A549 (cell line): Measurements from ENCODE around the gene PUM2. TPM values are rescaled to one million over a fixed set of nuclear protein-coding genes. Genes with fewer than 3 reads are reported as not detected.

Experiments used
- ATAC-seq, 2 experiments: fragments of 200-7000 bp in 1 of 2; fragments of >200 bp in 1 of 2; cut with Nextera tagmentation in 1 of 2; cut with Tn5 transposase in 1 of 2; 3 replicates each; pipeline versions ENCODE4 v1.8.0 to v1.9.1; 2018 to 2020; ENCODE audit warnings: mild to moderate bottlenecking in 1 of 2, moderate library complexity in 1 of 2
- CTCF ChIA-PET: fragments of 300-600 bp; sonication (Branson Sonifier 250); formaldehyde crosslinking; extraction: SDS; loops from one replicate; lab custom pipeline; 2021; ENCODE audit warnings: antibody characterized with exemption, inconsistent platforms; lab: Yijun Ruan, JAX
- POLR2A ChIA-PET: fragments of 350-600 bp; formaldehyde crosslinking; extraction: SDS; loops from one replicate; lab custom pipeline; 2021; ENCODE audit warnings: antibody characterized with exemption, inconsistent platforms; lab: Yijun Ruan, JAX
- DNase-seq, 2 experiments: peaks; one replicate each; pipeline versions ENCODE4 v3.0.0 to v3.0.0-alpha.2; 2011 to 2016; ENCODE audit warnings: low read depth in 1 of 2, low spot score in 1 of 2
- FAIRE-seq: peaks from 2 replicates; lab custom pipeline; 2011; peaks lifted over from hg19 to GRCh38; lab: Jason Lieb, UNC
- H3K27ac ChIP-seq, 2 experiments: fragments of >200 bp; sonication (Bioruptor Twin); formaldehyde crosslinking; 3 replicates each; pipeline ENCODE4 v1.5.1; 2016 to 2017
- H3K4me1 ChIP-seq: fragments of >200 bp; sonication (Bioruptor Twin); formaldehyde crosslinking; 3 replicates; pipeline ENCODE4 v1.6.1; 2016
- H3K4me2 ChIP-seq: fragments of >200 bp; sonication (Bioruptor Twin); formaldehyde crosslinking; 3 replicates; pipeline ENCODE4 v1.6.1; 2016
- H3K4me3 ChIP-seq: fragments of >200 bp; sonication (Bioruptor Twin); formaldehyde crosslinking; 3 replicates; pipeline ENCODE4 v1.5.1; 2016
- H3K9me3 ChIP-seq: fragments of >200 bp; sonication (Bioruptor Twin); formaldehyde crosslinking; 3 replicates; pipeline ENCODE4 v1.6.1; 2016
- BCL3 ChIP-seq: fragments of >200 bp; sonication (Bioruptor Twin); formaldehyde crosslinking; IDR thresholded peaks from 3 replicates; pipeline ENCODE4 v1.6.1; 2016
- BHLHE40 ChIP-seq: IDR thresholded peaks from 2 replicates; pipeline ENCODE4 v1.6.1; 2012; ENCODE audit warnings: low read depth, low read length, inconsistent platforms
- CBX8 ChIP-seq: fragments of 200-600 bp; sonication (generic); IDR thresholded peaks from 2 replicates; pipeline ENCODE4 v1.6.1; 2016
- CHD2 ChIP-seq: fragments of 150-350 bp; IDR thresholded peaks from 2 replicates; pipeline ENCODE4 v1.6.1; 2014; ENCODE audit warnings: low read length; ENCODE audit not compliant: partially characterized antibody
- E2F6 ChIP-seq: IDR thresholded peaks from 2 replicates; pipeline ENCODE4 v1.6.1; 2012; ENCODE audit warnings: low read depth, borderline replicate concordance
- EHF ChIP-seq: fragments of 250-450 bp; sonication (Bioruptor Pico); IDR thresholded peaks from 2 replicates; pipeline ENCODE4 v1.5.0; 2020; ENCODE audit warnings: mild to moderate bottlenecking
- ELK1 ChIP-seq: fragments of 150-350 bp; IDR thresholded peaks from 2 replicates; pipeline ENCODE4 v1.6.1; 2014; ENCODE audit warnings: low read depth, mild to moderate bottlenecking, low read length
- EP300 ChIP-seq, 2 experiments: fragments of >200 bp; sonication (Bioruptor Twin); formaldehyde crosslinking; IDR thresholded peaks; 2 replicates in 1 of 2; 3 replicates in 1 of 2; pipeline ENCODE4 v1.6.1; 2016 to 2017
- FOSB ChIP-seq: fragments of 250-450 bp; sonication (Bioruptor Pico); IDR thresholded peaks from 2 replicates; pipeline ENCODE4 v1.5.0; 2020; ENCODE audit warnings: mild to moderate bottlenecking, moderate library complexity
- GATA3 ChIP-seq: IDR thresholded peaks from 2 replicates; pipeline ENCODE4 v1.6.1; 2012; ENCODE audit warnings: borderline replicate concordance
- HMGXB4 ChIP-seq: fragments of 250-450 bp; sonication (Bioruptor Pico); IDR thresholded peaks from 2 replicates; pipeline ENCODE4 v1.5.0; 2021; ENCODE audit warnings: mild to moderate bottlenecking, moderate library complexity, borderline replicate concordance
- HOXB13 ChIP-seq: fragments of 250-450 bp; sonication (Bioruptor Pico); IDR thresholded peaks from 2 replicates; pipeline ENCODE4 v1.5.0; 2020; ENCODE audit warnings: low read depth, mild to moderate bottlenecking, moderate library complexity
- MAX ChIP-seq: IDR thresholded peaks from 2 replicates; pipeline ENCODE4 v1.6.1; 2012
- MYC ChIP-seq: IDR thresholded peaks from 2 replicates; pipeline ENCODE4 v1.6.1; 2012; ENCODE audit warnings: mild to moderate bottlenecking, inconsistent platforms, low read length, improper control_type of control experiment, borderline replicate concordance
- PHF8 ChIP-seq: fragments of 200-600 bp; sonication (generic); IDR thresholded peaks from 2 replicates; pipeline ENCODE4 v1.6.1; 2016; ENCODE audit warnings: low read depth, mild to moderate bottlenecking, antibody characterized with exemption, moderate library complexity, borderline replicate concordance
- RAD21 ChIP-seq, 2 experiments: fragments of >200 bp in 1 of 2; sonication (Bioruptor Twin) in 1 of 2; formaldehyde crosslinking in 1 of 2; IDR thresholded peaks in 1 of 2; conservative IDR thresholded peaks in 1 of 2; 2 replicates in 1 of 2; 3 replicates in 1 of 2; pipeline ENCODE4 v1.6.1; 2012 to 2018; ENCODE audit warnings: inconsistent platforms in 1 of 2
- REST ChIP-seq: fragments of 200-600 bp; sonication (generic); IDR thresholded peaks from 2 replicates; pipeline ENCODE4 v1.6.1; 2016; ENCODE audit warnings: antibody characterized with exemption, mild to moderate bottlenecking, moderate library complexity
- TFCP2L1 ChIP-seq: fragments of 250-450 bp; sonication (Bioruptor Pico); IDR thresholded peaks from 2 replicates; pipeline ENCODE4 v1.5.0; 2021; ENCODE audit warnings: mild to moderate bottlenecking
- USF2 ChIP-seq: fragments of 450-650 bp; IDR thresholded peaks from 2 replicates; pipeline ENCODE4 v1.6.1; 2014; ENCODE audit warnings: antibody characterized with exemption
- WGBS: methylation state at CpG from one replicate; pipeline ENCODE4 v1.1.6; 2017; ENCODE audit errors: missing lambda C conversion rate; 5-methylcytosine and 5-hydroxymethylcytosine counted together
- polyA plus RNA-seq, 4 experiments: library from polyadenylated mRNA; depleted of rRNA in 3 of 4; stranded (reverse); fragments of >200 nt; fragmentation: RNase III in 1 of 4; extraction: RNeasy Plus Mini Kit Qiagen cat#74134 plus additional on column Dnase treatment in 1 of 4; gene quantifications; 2 replicates in 3 of 4; 3 replicates in 1 of 4; pipeline ENCODE4 v1.2.3, GENCODE V29; 2011 to 2017

PUM2 gene
- polyA plus RNA-seq, 2 of the 4 experiments (the other 2 are of a cell fraction): 44.6 to 94.2 TPM

GRCh38 chr2:20378891-20379519 lies 28.4 kb upstream of the PUM2 start (continued):
- peak; percentile 80 to 85 for TF ChIP-seq RAD21 (conservative IDR thresholded peaks at IDR 0.05 in 1 of 2, IDR thresholded peaks at IDR 0.05 in 1 of 2)
- no peak for TF ChIP-seq EHF
- TF ChIP-seq GATA3: no peak
- TF ChIP-seq MAX: peak; percentile 34; the same call in 1 of the 2 replicates
- TF ChIP-seq BCL3: no peak

- no peak for ATAC-seq
- H3K4me1 ChIP-seq: peaks cover 10% of the 10 kb centered on the region; the same call in 1 of the 3 replicates
- ChIA-PET POLR2A (no interaction called here), CTCF (interaction anchor here (0.6 to 10.4 kb wide), 44 partner anchors 10 to 273 kb away, joined by 3 to 105 read pairs (median 6); partner anchors contain the start of genes HS1BP3 and RHOB)
- no peak overlapping the region for H3K27ac ChIP-seq
- no peak for DNase-seq
- WGBS: 79% methylated on average over 8 of the region's 8 CpGs
- no peak overlapping the region for H3K4me3 ChIP-seq
- no peak for FAIRE-seq
- no peaks in the 10 kb centered on the region for H3K9me3 ChIP-seq
- H3K4me2 ChIP-seq: no peak overlapping the region
- TF ChIP-seq HMGXB4 (CRISPR knock-in tag) (no peak), RAD21 (conservative IDR thresholded peaks at IDR 0.05 in 1 of 2, IDR thresholded peaks at IDR 0.05 in 1 of 2) (no peak), USF2 (no peak), TFCP2L1 (CRISPR knock-in tag) (no peak), PHF8 (no peak), BHLHE40 (no peak), GATA3 (no peak), REST (no peak), HOXB13 (CRISPR knock-in tag) (no peak), CBX8 (no peak), FOSB (CRISPR knock-in tag) (no peak), EP300 (IDR thresholded peaks at IDR 0.05) (no peak), E2F6 (no peak), MYC (no peak), CHD2 (no peak), ELK1 (no peak)
Observed at GRCh38 chr2:20378341-20378740, 27.7 kb upstream of the PUM2 start.
